Mucosa of descending colon (tissue), 3 donors: ENCODE results near the gene CACNB2. TPM values are rescaled to one million over a fixed set of nuclear protein-coding genes. Genes with fewer than 3 reads are reported as not detected.
A peak's percentile ranks its signal among the peaks of the same experiment; 100 is the strongest.

ENCODE experiments used
- ATAC-seq: fragments of 200-7000 bp; cut with Tn5 transposase; one replicate; pipeline ENCODE4 v1.9.1; 2020; ENCODE audit warnings: mild to moderate bottlenecking, moderate library complexity
- DNase-seq, 3 donors: peaks; one replicate each; pipeline ENCODE4 v3.0.0-alpha.2; 2020
- H3K36me3 ChIP-seq: fragments of 200-600 bp; one replicate; pipeline ENCODE4 v1.8.0; 2021; ENCODE audit warnings: low read depth, mild to moderate bottlenecking
- H3K4me1 ChIP-seq: fragments of 200-600 bp; one replicate; pipeline ENCODE4 v1.8.0; 2021; ENCODE audit warnings: low read depth, mild to moderate bottlenecking
- H3K4me3 ChIP-seq: fragments of 200-600 bp; one replicate; pipeline ENCODE4 v1.8.0; 2021; ENCODE audit warnings: mild to moderate bottlenecking
- H3K9me3 ChIP-seq: fragments of 200-600 bp; one replicate; pipeline ENCODE4 v1.8.0; 2021; ENCODE audit warnings: mild to moderate bottlenecking
- intact Hi-C, 2 donors: fragments of 100-400 bp; cut with DNase I in 1 of 2; cut with micrococcal nuclease in 1 of 2; formaldehyde crosslinking; loops; one replicate each; pipeline versions ENCODE4 v1.11.0 to v1.11.1; 2022; cut with DNase I, micrococcal nuclease
- total RNA-seq, 3 donors: library from RNA; stranded (reverse); fragmentation: NEBNext Ultra II Directional in 2 of 3; extraction: Animal tissue kit (Norgen Biotek cat#: 25700) in 2 of 3; gene quantifications; one replicate each; pipeline versions ENCODE4 v1.2.1 to v1.2.4, GENCODE V29; 2021 to 2023
- TF ChIP-seq, protein P1 (sequence below): fragments of 200-600 bp; IDR thresholded peaks from one replicate; pipeline ENCODE4 v1.8.0; 2022; ENCODE audit warnings: antibody characterized with exemption, mild to moderate bottlenecking
- donor health status: DM: no; HTN: no; CAD: no; lungs with moderate emphysema.
- donor health status: DM: no; HTN: no; CAD: no.
- donor health status: DM: no; HTN: yes; CAD: no.

Gene CACNB2
- total RNA-seq, 3 donors from 2014 or later, result 13.6 to 26.2 (median 19.8) TPM

DNA sequence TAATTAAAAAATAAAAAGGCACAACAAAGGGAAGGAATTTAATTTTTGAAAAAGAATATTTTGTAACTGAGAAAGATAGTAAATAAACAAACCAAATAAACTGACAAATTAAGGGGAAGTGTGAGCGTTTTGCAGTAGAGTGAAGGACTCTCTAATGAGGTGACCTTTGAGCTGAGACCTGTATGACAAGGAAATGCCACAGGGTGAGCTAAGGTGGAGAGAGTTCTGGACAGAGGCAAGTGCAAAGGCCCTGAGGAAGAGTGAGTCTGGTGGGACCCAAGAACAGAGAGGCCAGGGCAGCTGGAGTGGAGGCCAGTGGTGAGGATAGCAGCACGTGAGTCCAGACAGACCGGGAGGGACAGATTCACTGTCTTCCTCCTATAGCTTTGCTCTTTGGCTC lies 179.4 kb downstream of the CACNB2 start:
- ATAC-seq, result peak; percentile 61
- intact Hi-C loops, result no loop called here
- H3K9me3 ChIP-seq, result no peaks in the 10 kb centered on the region

DNA sequence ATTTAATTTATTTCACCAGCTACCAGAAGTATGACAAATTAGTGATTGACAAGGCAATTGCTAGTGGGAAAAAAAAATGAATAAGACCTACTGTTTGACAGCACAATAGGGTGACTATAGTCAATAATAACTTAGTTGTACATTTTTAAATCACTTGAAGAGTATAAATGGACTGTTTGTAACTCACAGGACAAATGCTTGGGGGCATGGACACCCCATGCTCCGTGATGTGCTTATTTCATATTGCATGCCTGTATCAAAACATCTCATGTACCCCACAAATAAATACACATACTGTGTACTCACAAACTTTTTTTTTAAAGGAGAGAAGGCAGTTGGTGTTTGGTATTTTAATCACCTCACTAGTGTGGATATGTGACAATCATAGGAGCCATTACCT lies 181.1 kb downstream of the CACNB2 start:
- no peaks in the 10 kb centered on the region for H3K9me3 ChIP-seq
- no peaks in the 10 kb centered on the region for H3K36me3 ChIP-seq
- no peaks in the 10 kb centered on the region for H3K4me1 ChIP-seq
- no peak for DNase-seq
- TF ChIP-seq, protein P1, sequence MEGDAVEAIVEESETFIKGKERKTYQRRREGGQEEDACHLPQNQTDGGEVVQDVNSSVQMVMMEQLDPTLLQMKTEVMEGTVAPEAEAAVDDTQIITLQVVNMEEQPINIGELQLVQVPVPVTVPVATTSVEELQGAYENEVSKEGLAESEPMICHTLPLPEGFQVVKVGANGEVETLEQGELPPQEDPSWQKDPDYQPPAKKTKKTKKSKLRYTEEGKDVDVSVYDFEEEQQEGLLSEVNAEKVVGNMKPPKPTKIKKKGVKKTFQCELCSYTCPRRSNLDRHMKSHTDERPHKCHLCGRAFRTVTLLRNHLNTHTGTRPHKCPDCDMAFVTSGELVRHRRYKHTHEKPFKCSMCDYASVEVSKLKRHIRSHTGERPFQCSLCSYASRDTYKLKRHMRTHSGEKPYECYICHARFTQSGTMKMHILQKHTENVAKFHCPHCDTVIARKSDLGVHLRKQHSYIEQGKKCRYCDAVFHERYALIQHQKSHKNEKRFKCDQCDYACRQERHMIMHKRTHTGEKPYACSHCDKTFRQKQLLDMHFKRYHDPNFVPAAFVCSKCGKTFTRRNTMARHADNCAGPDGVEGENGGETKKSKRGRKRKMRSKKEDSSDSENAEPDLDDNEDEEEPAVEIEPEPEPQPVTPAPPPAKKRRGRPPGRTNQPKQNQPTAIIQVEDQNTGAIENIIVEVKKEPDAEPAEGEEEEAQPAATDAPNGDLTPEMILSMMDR, result no peak
- no peak overlapping the region for H3K4me3 ChIP-seq
- no peak for ATAC-seq
- intact Hi-C loops, result no loop called here

More for the DNA sequence above, 179.4 kb downstream of the CACNB2 start:
- H3K4me3 ChIP-seq, result no peak overlapping the region
- TF ChIP-seq, protein P1, result no peak
- no peaks in the 10 kb centered on the region for H3K36me3 ChIP-seq
- DNase-seq, result no peak
- no peaks in the 10 kb centered on the region for H3K4me1 ChIP-seq

DNA sequence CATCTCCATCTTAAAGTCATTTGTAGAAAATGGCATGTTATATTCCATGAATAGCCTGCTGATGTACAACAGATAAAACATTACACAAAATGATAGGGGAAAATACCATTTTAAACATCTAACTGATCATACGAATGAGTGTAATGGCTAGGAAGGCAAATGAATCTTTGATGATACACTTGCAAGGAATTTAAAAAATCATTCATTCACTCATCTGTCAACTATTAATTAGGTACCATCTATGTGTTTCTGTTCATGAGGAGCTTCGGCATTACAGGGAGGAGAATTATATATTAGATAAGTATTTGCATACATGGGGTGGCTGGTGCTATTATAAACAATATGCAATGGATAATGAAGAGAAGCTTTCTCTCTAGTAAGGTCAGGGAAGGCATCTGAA lies 183.7 kb downstream of the CACNB2 start:
- TF ChIP-seq, protein P1, result no peak
- DNase-seq (no peak), ATAC-seq (no peak)
- H3K36me3 ChIP-seq, result no peaks in the 10 kb centered on the region
- H3K4me1 ChIP-seq, result no peaks in the 10 kb centered on the region
- intact Hi-C loops, result no loop called here
- H3K4me3 ChIP-seq, result no peak overlapping the region
- H3K9me3 ChIP-seq, result no peaks in the 10 kb centered on the region

DNA sequence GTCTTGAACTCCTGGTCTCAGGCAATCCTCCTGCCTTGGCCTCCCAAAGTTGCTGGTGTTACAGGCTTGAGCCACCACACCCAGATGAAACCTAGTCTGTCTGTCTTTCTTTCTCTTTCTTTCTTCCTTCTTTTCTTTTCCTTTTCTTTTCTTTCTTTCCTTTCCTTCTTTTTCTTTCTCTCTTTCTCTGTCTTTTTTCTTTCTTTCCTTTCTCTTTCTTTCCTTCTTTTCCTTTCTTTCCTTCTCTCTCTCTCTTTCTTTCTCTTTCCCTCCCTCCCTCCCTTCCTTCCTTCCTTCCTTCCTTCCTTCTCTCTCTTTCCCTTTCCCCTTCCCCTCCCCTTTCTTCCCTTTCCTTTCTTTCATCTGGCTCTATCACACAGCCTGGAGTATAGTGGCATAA lies 185.2 kb downstream of the CACNB2 start:
- intact Hi-C loops, result no loop called here
- TF ChIP-seq, protein P1, result no peak
- DNase-seq (no peak), ATAC-seq (no peak)
- no peaks in the 10 kb centered on the region for H3K36me3 ChIP-seq
- H3K9me3 ChIP-seq, result no peaks in the 10 kb centered on the region
- no peak overlapping the region for H3K4me3 ChIP-seq
- H3K4me1 ChIP-seq, result no peaks in the 10 kb centered on the region

DNA sequence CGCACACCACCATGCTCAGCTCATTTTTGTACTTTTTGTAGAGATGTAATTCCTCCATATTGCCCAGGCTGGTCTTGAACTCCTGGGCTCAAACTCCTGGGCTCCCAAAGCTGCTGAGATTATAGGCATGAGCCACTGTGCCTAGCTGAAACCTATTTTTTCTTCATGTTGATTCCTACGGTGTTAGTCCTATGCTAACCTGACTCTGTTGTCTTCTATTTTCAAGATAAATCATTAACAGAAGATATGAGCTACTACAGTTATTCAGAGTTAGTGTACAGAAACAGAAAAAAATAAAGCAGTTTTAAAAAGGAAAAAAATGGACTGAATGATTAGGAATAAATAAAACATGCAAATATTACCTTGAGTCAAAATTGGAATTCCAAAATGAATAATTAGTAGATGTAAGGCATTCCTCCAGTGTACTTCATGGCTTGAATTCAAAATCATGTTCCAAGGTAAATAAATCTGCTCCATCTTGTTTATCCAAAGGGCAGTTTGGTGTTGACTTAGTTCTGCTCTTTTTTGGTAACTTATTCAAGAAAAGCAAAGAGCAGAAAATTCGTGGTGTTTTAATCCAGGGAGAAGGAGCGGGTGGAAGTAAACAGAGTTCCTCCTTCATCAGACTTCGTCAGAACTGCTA lies 185.8 kb downstream of the CACNB2 start:
- intact Hi-C loops, result no loop called here
- Histone ChIP-seq H3K9me3 (no peaks in the 10 kb centered on the region), H3K4me1 (no peaks in the 10 kb centered on the region), H3K36me3 (no peaks in the 10 kb centered on the region), H3K4me3 (no peak overlapping the region)
- TF ChIP-seq, protein P1, result no peak
- DNase-seq, result no peak
- ATAC-seq, result no peak

DNA sequence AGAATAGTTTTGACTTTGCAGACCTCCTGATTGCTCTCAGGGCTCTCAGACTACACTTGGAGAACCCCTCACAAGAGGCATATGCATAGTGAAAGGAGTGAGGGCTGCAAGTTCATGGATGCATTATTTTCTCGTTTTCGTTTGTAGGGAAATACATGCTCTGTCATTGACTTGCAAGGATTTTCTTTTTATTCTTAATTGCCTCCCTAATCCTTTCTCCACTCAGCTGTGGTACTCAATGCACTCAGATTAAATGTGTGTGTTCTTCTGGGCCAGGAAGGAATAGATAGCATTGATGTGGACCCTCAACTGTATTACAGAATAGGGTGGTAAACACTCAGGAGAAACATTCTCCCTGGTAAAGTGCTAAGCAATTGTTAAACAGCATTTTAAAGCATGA lies 188.7 kb downstream of the CACNB2 start:
- no peak overlapping the region for H3K4me3 ChIP-seq
- ATAC-seq, result no peak
- no peak for DNase-seq
- intact Hi-C loops, result no loop called here
- no peaks in the 10 kb centered on the region for H3K4me1 ChIP-seq
- TF ChIP-seq, protein P1, result no peak
- H3K36me3 ChIP-seq, result no peaks in the 10 kb centered on the region
- H3K9me3 ChIP-seq, result no peaks in the 10 kb centered on the region
